K562 (cell line): ENCODE results near the gene HOXD13. TPM values are rescaled to one million over a fixed set of nuclear protein-coding genes. Genes with fewer than 3 reads are reported as not detected.

Experiments used
- ATAC-seq: fragments of 200-7000 bp; cut with Tn5 transposase; 3 replicates; pipeline ENCODE4 v1.9.1; 2020; ENCODE audit warnings: moderate library complexity
- BruUV-seq: library from RNA; stranded (reverse); fragments of 400-500 nt; replicated peaks from 2 replicates; lab custom pipeline; 2021; lab: Mats Ljungman, UMichigan
- CTCF ChIA-PET: fragments of 300-600 bp; formaldehyde crosslinking; extraction: SDS; loops from one replicate; lab custom pipeline; 2021; ENCODE audit warnings: low intra/inter-chr PET ratio; lab: Yijun Ruan, JAX
- POLR2A ChIA-PET: fragments of 300-600, 350-650 bp; sonication (Branson Sonifier 250); formaldehyde crosslinking; extraction: SDS; loops from one replicate; lab custom pipeline; 2021; ENCODE audit warnings: antibody characterized with exemption, inconsistent platforms; lab: Yijun Ruan, JAX
- DNase-seq, 4 experiments: peaks; one replicate each; pipeline versions ENCODE4 v3.0.0 to v3.0.0-alpha.2; 2011 to 2018; ENCODE audit warnings: low spot score in 3 of 4, mixed read lengths in 3 of 4; ENCODE audit errors: extremely low read depth in 1 of 4
- FAIRE-seq: peaks from 2 replicates; lab custom pipeline; 2011; peaks lifted over from hg19 to GRCh38; lab: Jason Lieb, UNC
- H2AFZ ChIP-seq: 2 replicates; pipeline ENCODE4 v1.6.0; 2011; ENCODE audit warnings: low read depth, low read length, control low read depth, inconsistent platforms
- H3K27ac ChIP-seq: fragments of 200-600 bp; 3 replicates; pipeline ENCODE4 v1.8.0; 2011; ENCODE audit warnings: low read depth, mild to moderate bottlenecking, control low read depth, inconsistent platforms, low read length, moderate library complexity, mixed read lengths; ENCODE audit errors: extremely low read depth
- H3K27me3 ChIP-seq, 2 experiments: fragments of 300-600 bp in 1 of 2; 2 replicates in 1 of 2; 3 replicates in 1 of 2; pipeline versions ENCODE4 v1.6.0 to v1.8.0; 2011; ENCODE audit warnings: inconsistent platforms in 2 of 2, low read length in 2 of 2, mild to moderate bottlenecking in 1 of 2, mixed read lengths in 1 of 2, moderate library complexity in 1 of 2; ENCODE audit not compliant: control insufficient read depth in 2 of 2, insufficient read depth in 2 of 2
- H3K36me3 ChIP-seq: fragments of 300-600 bp; 3 replicates; pipeline ENCODE4 v1.8.0; 2011; ENCODE audit warnings: mild to moderate bottlenecking, low read length, inconsistent platforms; ENCODE audit not compliant: control insufficient read depth, insufficient read depth
- H3K4me1 ChIP-seq, 2 experiments: fragments of 200-600 bp in 1 of 2; replicated peaks in 1 of 2; 2 replicates in 1 of 2; 3 replicates in 1 of 2; pipeline versions ENCODE4 v1.5.1 to v1.8.0; 2011; ENCODE audit warnings: inconsistent platforms in 2 of 2, low read length in 2 of 2, mild to moderate bottlenecking in 1 of 2, mixed read lengths in 1 of 2, moderate library complexity in 1 of 2; ENCODE audit not compliant: control insufficient read depth in 2 of 2, insufficient read depth in 2 of 2
- H3K4me2 ChIP-seq: 2 replicates; pipeline ENCODE4 v1.6.1; 2011; ENCODE audit warnings: low read length, control low read depth, inconsistent platforms, mixed read lengths; ENCODE audit not compliant: insufficient read depth
- H3K4me3 ChIP-seq: fragments of 200-600 bp; sonication (generic), shearing (Covaris generic); 2 replicates; pipeline ENCODE4 v1.5.1; 2016; ENCODE audit warnings: control low read depth, inconsistent platforms
- H3K79me2 ChIP-seq: fragments of 200-600 bp; 3 replicates; pipeline ENCODE4 v1.8.0; 2011; ENCODE audit warnings: low read length, inconsistent platforms; ENCODE audit not compliant: control insufficient read depth, insufficient read depth
- H3K9ac ChIP-seq, 2 experiments: 2 replicates each; pipeline versions ENCODE4 v1.6.0 to v1.6.1; 2011; ENCODE audit warnings: low read depth in 2 of 2, low read length in 2 of 2, control low read depth in 1 of 2, inconsistent platforms in 1 of 2, mild to moderate bottlenecking in 1 of 2, mixed read lengths in 1 of 2; ENCODE audit not compliant: insufficient read depth in 1 of 2
- H3K9me1 ChIP-seq: one replicate; pipeline ENCODE4 v1.6.0; 2011; ENCODE audit warnings: inconsistent platforms, mild to moderate bottlenecking, low read length, moderate library complexity; ENCODE audit not compliant: control insufficient read depth, insufficient read depth
- H3K9me3 ChIP-seq: replicated peaks from 2 replicates; pipeline ENCODE4 v1.5.1; 2011; ENCODE audit warnings: low read depth, low read length, inconsistent platforms; ENCODE audit not compliant: control insufficient read depth, insufficient read depth
- H4K20me1 ChIP-seq: replicated peaks from 2 replicates; pipeline ENCODE4 v1.6.1; 2011; ENCODE audit warnings: low read length, inconsistent platforms, mixed read lengths; ENCODE audit not compliant: control insufficient read depth, insufficient read depth
- CEBPG ChIP-seq, 3 experiments: fragments of 200-800 bp in 1 of 3; sonication (Bioruptor generic) in 1 of 3; sonication (generic) in 1 of 3; formaldehyde crosslinking in 1 of 3; IDR thresholded peaks in 2 of 3; conservative IDR thresholded peaks in 1 of 3; 2 replicates each; pipeline versions ENCODE4 v1.6.1 to v1.8.0; 2016 to 2022; ENCODE audit warnings: missing compliant biosample characterization in 2 of 3, missing genetic modification characterization in 2 of 3, mild to moderate bottlenecking in 1 of 3, missing genetic modification reagents in 1 of 3
- CHD4 ChIP-seq: fragments of 200-600 bp; sonication (generic); IDR thresholded peaks from 3 replicates; pipeline ENCODE4 v1.6.1; 2012; ENCODE audit warnings: low read depth, mild to moderate bottlenecking, mixed read lengths, low read length, inconsistent platforms; ENCODE audit not compliant: insufficient read depth, insufficient replicate concordance, poor library complexity, severe bottlenecking
- HDAC3 ChIP-seq: fragments of 450-650 bp; IDR thresholded peaks from 2 replicates; pipeline ENCODE4 v1.6.1; 2018; ENCODE audit warnings: borderline replicate concordance, mild to moderate bottlenecking, moderate library complexity; ENCODE audit not compliant: partially characterized antibody
- MLLT1 ChIP-seq, 2 experiments: fragments of 450-650 bp; IDR thresholded peaks; 2 replicates each; pipeline ENCODE4 v1.6.1; 2016
- PREB ChIP-seq: sonication (generic); formaldehyde crosslinking; IDR thresholded peaks from 2 replicates; pipeline ENCODE4 v1.8.1; 2023; ENCODE audit warnings: mild to moderate bottlenecking, missing genetic modification reagents
- PTTG1 ChIP-seq: fragments of 450-650 bp; IDR thresholded peaks from 2 replicates; pipeline ENCODE4 v1.6.1; 2016; ENCODE audit warnings: low read depth, mild to moderate bottlenecking, missing genetic modification characterization, missing compliant biosample characterization
- TBL1XR1 ChIP-seq, 2 experiments: IDR thresholded peaks; 2 replicates each; pipeline ENCODE4 v1.6.1; 2012; ENCODE audit warnings: improper control_type of control experiment in 2 of 2, low read length in 2 of 2, mild to moderate bottlenecking in 1 of 2
- ZC3H4 ChIP-seq: sonication (generic); formaldehyde crosslinking; IDR thresholded peaks from 2 replicates; pipeline ENCODE4 v1.9.0; 2021; ENCODE audit warnings: missing genetic modification reagents, borderline replicate concordance
- WGBS: fragments of 100-300 bp; shearing (Covaris generic); methylation state at CpG from one replicate; pipeline ENCODE4 v1.1.6; 2016; ENCODE audit warnings: low coverage, mixed read lengths; ENCODE audit not compliant: insufficient coverage; ENCODE audit errors: missing lambda C conversion rate; 5-methylcytosine and 5-hydroxymethylcytosine counted together
- in situ Hi-C: fragments of 300-500 bp; cut with MboI; formaldehyde crosslinking; loops from 4 replicates; pipeline ENCODE4 v1.15.0; 2018; ENCODE audit warnings: inconsistent platforms, mixed read lengths
- intact Hi-C: fragments of 100-400 bp; cut with micrococcal nuclease; formaldehyde crosslinking; loops from 2 replicates; pipeline ENCODE4 v1.14.2; 2022
- polyA plus RNA-seq, 8 experiments: library from polyadenylated mRNA; depleted of rRNA in 4 of 8; stranded (reverse) in 5 of 8; unstranded in 3 of 8; fragments of >200 nt; fragmentation: Nextera tagmentation in 2 of 8; fragmentation: Illumina TruSeq in 1 of 8; extraction: Ambion mirVana in 2 of 8; extraction: Trizol in 1 of 8; gene quantifications; 2 replicates each; pipeline versions ENCODE4 v1.2.1 to v1.2.3, GENCODE V29; 2011 to 2014; ENCODE audit warnings: inconsistent platforms in 1 of 8, missing spikeins in 1 of 8
- total RNA-seq, 7 experiments: library from RNA; depleted of rRNA in 6 of 7; stranded (reverse); fragments of >200 nt in 6 of 7; fragmentation: Illumina TruSeq in 2 of 7; extraction: Trizol in 2 of 7; gene quantifications; 2 replicates each; pipeline versions ENCODE4 v1.2.1 to v1.2.3, GENCODE V29; 2011 to 2021; ENCODE audit warnings: low replicate concordance in 1 of 7
- TF ChIP-seq, protein P1 (sequence below), 2 experiments: fragments of 200-800 bp in 1 of 2; sonication (Bioruptor generic) in 1 of 2; sonication (generic) in 1 of 2; formaldehyde crosslinking in 1 of 2; IDR thresholded peaks in 1 of 2; conservative IDR thresholded peaks in 1 of 2; 2 replicates each; pipeline versions ENCODE4 v1.5.0 to v1.6.1; 2016 to 2020; ENCODE audit warnings: missing compliant biosample characterization in 1 of 2, missing genetic modification characterization in 1 of 2, missing genetic modification reagents in 1 of 2

Gene HOXD13
- total and polyA plus RNA-seq, 9 of the 15 experiments (the other 6 are each of a cell fraction or from before 2014, with no cell fraction given), result 0.03 to 0.04 TPM; not detected in 7

DNA sequence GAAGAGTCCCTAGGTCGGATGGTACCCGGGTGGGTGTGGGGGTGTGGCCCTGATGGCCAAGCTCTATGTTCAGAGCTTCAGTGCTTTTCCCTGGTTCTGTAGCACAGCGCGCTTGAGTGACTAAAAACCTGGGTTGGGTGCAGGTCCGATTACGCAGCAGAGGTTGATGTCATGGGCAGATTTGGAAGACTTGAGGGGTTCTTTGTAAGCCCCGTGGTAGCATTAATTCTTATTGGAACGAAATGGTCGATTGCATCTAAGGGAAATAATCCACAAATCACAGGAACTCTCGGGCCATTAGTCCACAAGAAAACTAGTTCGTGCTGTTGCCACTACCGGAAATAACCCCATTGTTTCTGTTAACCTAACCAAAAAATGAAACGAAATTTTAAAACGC lies 46.0 kb downstream of the HOXD13 start (continued):
- no peak for TF ChIP-seq MLLT1 (IDR thresholded peaks at IDR 0.05)

DNA sequence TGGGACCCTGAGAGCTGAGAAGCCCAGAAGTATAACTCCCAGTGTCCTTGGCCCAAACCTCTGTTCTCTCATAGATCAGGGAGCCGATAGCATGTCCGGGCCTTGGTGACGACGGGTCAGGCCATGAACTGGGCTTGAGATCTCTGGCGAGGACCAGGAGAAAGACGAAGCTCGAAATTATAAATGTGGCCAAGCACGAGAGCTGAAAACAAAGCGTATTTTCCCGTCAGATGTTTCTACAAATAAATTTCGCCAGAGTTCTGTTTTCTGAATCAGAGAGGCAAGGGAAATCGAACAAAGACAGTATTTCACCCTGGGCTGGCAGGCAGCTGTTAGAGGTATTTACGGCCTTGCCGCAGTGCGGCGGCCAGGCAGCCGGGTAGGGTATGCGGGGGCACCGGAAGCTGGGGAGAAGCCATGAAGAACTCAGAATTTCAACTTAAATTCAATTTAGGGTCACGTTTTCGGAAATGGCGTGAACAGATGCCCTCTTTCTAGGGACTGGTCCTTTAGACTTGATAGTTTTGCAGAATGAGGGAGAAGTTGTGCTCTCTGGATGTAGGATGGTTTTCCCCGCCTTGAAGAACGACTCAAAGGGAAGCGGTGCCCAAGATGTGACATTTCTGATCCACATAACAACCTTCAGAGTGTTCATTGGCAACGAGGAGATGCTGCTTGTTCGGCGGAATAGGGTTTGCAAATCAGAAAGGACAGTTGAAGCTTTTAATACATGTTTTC lies 46.6 kb downstream of the HOXD13 start:
- no TSS peak for BruUV-seq
- no peak for TF ChIP-seq CHD4
- no peak for TF ChIP-seq TBL1XR1 (IDR thresholded peaks at IDR 0.05; ENCODE audit: low read length in 2 of 2)
- no peak for TF ChIP-seq PREB (CRISPR knock-in tag)
- no peak for TF ChIP-seq ZC3H4 (CRISPR knock-in tag)
- no peak for TF ChIP-seq PTTG1
- TF ChIP-seq HDAC3, result no peak
- TF ChIP-seq, protein P1, sequence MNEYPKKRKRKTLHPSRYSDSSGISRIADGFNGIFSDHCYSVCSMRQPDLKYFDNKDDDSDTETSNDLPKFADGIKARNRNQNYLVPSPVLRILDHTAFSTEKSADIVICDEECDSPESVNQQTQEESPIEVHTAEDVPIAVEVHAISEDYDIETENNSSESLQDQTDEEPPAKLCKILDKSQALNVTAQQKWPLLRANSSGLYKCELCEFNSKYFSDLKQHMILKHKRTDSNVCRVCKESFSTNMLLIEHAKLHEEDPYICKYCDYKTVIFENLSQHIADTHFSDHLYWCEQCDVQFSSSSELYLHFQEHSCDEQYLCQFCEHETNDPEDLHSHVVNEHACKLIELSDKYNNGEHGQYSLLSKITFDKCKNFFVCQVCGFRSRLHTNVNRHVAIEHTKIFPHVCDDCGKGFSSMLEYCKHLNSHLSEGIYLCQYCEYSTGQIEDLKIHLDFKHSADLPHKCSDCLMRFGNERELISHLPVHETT (CRISPR knock-in tag; conservative IDR thresholded peaks at IDR 0.05 in 1 of 2, IDR thresholded peaks at IDR 0.05 in 1 of 2), result no peak
- no peak for TF ChIP-seq CEBPG (CRISPR knock-in tag; IDR thresholded peaks at IDR 0.05)
- no peak for TF ChIP-seq CEBPG (tag; conservative IDR thresholded peaks at IDR 0.05 in 1 of 2, IDR thresholded peaks at IDR 0.05 in 1 of 2)
- WGBS, result 17% methylated on average over 28 of the region's 28 CpGs
- Histone ChIP-seq H4K20me1 (no peaks in the 10 kb centered on the region), H3K36me3 (no peaks in the 10 kb centered on the region), H2AFZ (no peak overlapping the region), H3K9me3 (no peaks in the 10 kb centered on the region; the same call in 1 of the 2 replicates), H3K4me3 (no peak overlapping the region), H3K9ac (no peak overlapping the region), H3K9me1 (no peaks in the 10 kb centered on the region), H3K4me1 (peaks cover 0 to 15% of the 10 kb centered on the region in 2 experiments; a peak in 2 of 5 replicates), H3K4me2 (no peak overlapping the region), H3K79me2 (no peaks in the 10 kb centered on the region), H3K27ac (no peak overlapping the region), H3K27me3 (peaks cover 27 to 50% of the 10 kb centered on the region in 2 experiments; a peak in 4 of 5 replicates)
- in situ Hi-C loops (loop anchor here (25.0 kb wide), 2 partner anchors 673 to 1623 kb away; no protein-coding TSS in a partner anchor), intact Hi-C loops (no loop called here)
- FAIRE-seq (no peak), DNase-seq (no peak), ATAC-seq (no peak)
- CTCF ChIA-PET, result interaction anchor here (0.7 to 2.6 kb wide), 3 partner anchors 316 to 500 kb away, joined by 7 to 25 read pairs (median 24); no protein-coding TSS in a partner anchor
- POLR2A ChIA-PET, result interaction anchor here (0.5 to 1.9 kb wide), 2 partner anchors 39 to 316 kb away, joined by 3 to 7 read pairs; no protein-coding TSS in a partner anchor
